OCI-LY3 (cell line): ENCODE measurements around the gene HSPA12A.

Experiments
- CTCF ChIP-seq: fragments of 200-600, 300-600 bp; sonication (generic); IDR thresholded peaks from 2 replicates; pipeline ENCODE4 v1.5.1; 2014; ENCODE audit warnings: antibody characterized with exemption, low read length, low read depth
- EZH2phosphoT487 ChIP-seq: fragments of 200-600 bp; shearing (Covaris generic); IDR thresholded peaks from 2 replicates; pipeline ENCODE4 v1.6.1; 2018; ENCODE audit warnings: antibody characterized with exemption, mixed run types, low read depth

GRCh38 chr10:116625845-116626244 is 116.5 kb downstream of the HSPA12A start:
- TF ChIP-seq CTCF (no peak), EZH2phosphoT487 (no peak)
